Mesothelial cell of epicardium (in vitro differentiated cells): ENCODE results near the gene ARHGAP42. TPM values are rescaled to one million over a fixed set of nuclear protein-coding genes. Genes with fewer than 3 reads are reported as not detected.

Experiments
- DNase-seq, 2 experiments: peaks; one replicate each; pipeline ENCODE4 v3.0.0; 2021; ENCODE audit warnings: low spot score in 2 of 2; ENCODE audit not compliant: unreplicated experiment in 2 of 2
- H3K27ac Mint-ChIP-seq: 2 replicates; pipeline ENCODE4 v1.8.0; 2021; ENCODE audit warnings: mixed read lengths
- H3K27me3 Mint-ChIP-seq: 2 replicates; pipeline ENCODE4 v1.8.0; 2021; ENCODE audit warnings: low read depth, mixed read lengths
- H3K36me3 Mint-ChIP-seq: 2 replicates; pipeline ENCODE4 v1.8.0; 2021; ENCODE audit warnings: mixed read lengths
- H3K4me1 Mint-ChIP-seq: 2 replicates; pipeline ENCODE4 v1.8.0; 2021; ENCODE audit warnings: mixed read lengths
- H3K4me3 Mint-ChIP-seq: 2 replicates; pipeline ENCODE4 v1.8.0; 2021; ENCODE audit warnings: mild to moderate bottlenecking, moderate library complexity, mixed read lengths
- H3K9me3 Mint-ChIP-seq: 2 replicates; pipeline ENCODE4 v1.8.0; 2021; ENCODE audit warnings: mixed read lengths
- CTCF ChIP-seq: fragments of 200-600 bp; sonication (generic); IDR thresholded peaks from one replicate; pipeline ENCODE4 v1.5.0; 2021; ENCODE audit warnings: antibody characterized with exemption; ENCODE audit not compliant: unreplicated experiment
- total RNA-seq: library from RNA; stranded (reverse); gene quantifications from 3 replicates; pipeline ENCODE4 v1.2.1, GENCODE V29; 2021

The ARHGAP42 gene
- total RNA-seq, 1 donor from 2014 or later, result 19.4 TPM

DNA sequence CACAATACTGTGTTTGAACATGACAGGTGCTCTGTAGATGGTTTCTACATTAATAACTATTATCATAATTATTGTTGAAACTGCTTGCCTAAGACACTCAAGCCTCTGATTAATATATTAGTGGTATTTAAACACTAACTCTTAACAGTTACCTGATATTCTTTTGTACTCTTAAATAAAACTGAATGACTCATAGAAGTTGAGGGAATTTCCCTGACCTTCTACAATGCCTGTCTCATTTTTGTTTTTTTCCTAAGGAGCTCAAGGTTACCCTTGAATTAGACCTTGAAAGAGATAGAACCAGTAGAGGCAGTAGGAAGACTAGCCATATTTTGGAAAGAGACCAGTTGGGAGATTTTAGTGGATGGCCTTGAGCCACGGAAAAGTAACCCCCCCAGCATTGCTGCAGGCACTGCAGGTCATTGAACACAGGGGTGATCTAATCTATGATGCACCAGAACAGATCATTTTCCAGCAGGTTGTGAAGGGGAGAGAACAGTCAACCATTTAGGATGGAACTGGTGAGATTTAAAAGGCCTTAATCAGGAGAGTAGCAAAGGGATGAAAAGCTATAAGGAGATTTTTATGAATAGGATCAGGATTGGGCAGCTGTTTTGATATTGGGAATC is 294.2 kb downstream of the ARHGAP42 start:
- no peak for TF ChIP-seq CTCF
- Mint-ChIP-seq H3K4me3 (no peak overlapping the region), H3K4me1 (no peaks in the 10 kb centered on the region), H3K27ac (no peak overlapping the region), H3K9me3 (no peaks in the 10 kb centered on the region), H3K27me3 (no peaks in the 10 kb centered on the region), H3K36me3 (peaks cover 6% of the 10 kb centered on the region)
- no peak for DNase-seq

DNA sequence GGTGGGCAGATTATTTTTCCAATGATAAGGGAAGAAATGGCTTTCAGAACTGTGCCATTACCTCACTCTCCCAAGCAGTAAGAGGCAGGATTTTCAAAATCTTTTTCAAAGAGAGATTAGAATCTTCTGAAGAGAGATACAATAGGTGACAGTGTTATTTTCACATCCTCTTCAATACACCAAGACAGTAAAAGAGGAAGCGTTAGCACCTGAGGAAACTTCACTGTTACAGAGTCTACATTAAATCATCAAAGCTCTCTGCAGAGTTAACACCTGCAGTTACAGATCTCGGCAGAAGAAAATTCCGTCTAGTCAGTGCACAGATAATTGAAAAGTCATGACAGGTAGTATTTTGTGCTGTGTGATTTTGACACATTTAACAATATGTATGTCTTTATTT is 297.6 kb downstream of the ARHGAP42 start:
- no peak overlapping the region for H3K27ac Mint-ChIP-seq
- DNase-seq, result no peak
- H3K4me1 Mint-ChIP-seq, result no peaks in the 10 kb centered on the region
- peaks cover 7% of the 10 kb centered on the region for H3K36me3 Mint-ChIP-seq
- no peak overlapping the region for H3K4me3 Mint-ChIP-seq
- TF ChIP-seq CTCF, result no peak
- H3K9me3 Mint-ChIP-seq, result no peaks in the 10 kb centered on the region
- H3K27me3 Mint-ChIP-seq, result no peaks in the 10 kb centered on the region

- Mint-ChIP-seq H3K36me3 (peaks cover 6% of the 10 kb centered on the region), H3K9me3 (no peaks in the 10 kb centered on the region), H3K4me1 (peaks cover 4% of the 10 kb centered on the region), H3K27ac (no peak overlapping the region), H3K27me3 (no peaks in the 10 kb centered on the region), H3K4me3 (no peak overlapping the region)
- DNase-seq, result no peak
- TF ChIP-seq CTCF, result no peak
These were observed 303.8 kb downstream of the ARHGAP42 start for GRCh38 chr11:100990931-100991330.

- Mint-ChIP-seq H3K27me3 (no peaks in the 10 kb centered on the region), H3K36me3 (peaks cover 3% of the 10 kb centered on the region), H3K4me3 (no peak overlapping the region), H3K9me3 (no peaks in the 10 kb centered on the region), H3K27ac (peak overlapping the region; percentile 13), H3K4me1 (peaks cover 4% of the 10 kb centered on the region)
- DNase-seq, result no peak
- TF ChIP-seq CTCF, result no peak
These were observed 304.5 kb downstream of the ARHGAP42 start for GRCh38 chr11:100991541-100991940.

- Mint-ChIP-seq H3K4me3 (no peak overlapping the region), H3K27ac (no peak overlapping the region), H3K9me3 (no peaks in the 10 kb centered on the region), H3K27me3 (no peaks in the 10 kb centered on the region), H3K4me1 (peaks cover 4% of the 10 kb centered on the region), H3K36me3 (no peaks in the 10 kb centered on the region)
- DNase-seq, result no peak
- TF ChIP-seq CTCF, result no peak
These were observed 307.9 kb downstream of the ARHGAP42 start for GRCh38 chr11:100994966-100995365.

GRCh38 chr11:100999756-101000155 is 312.7 kb downstream of the ARHGAP42 start:
- no peak overlapping the region for H3K4me3 Mint-ChIP-seq
- H3K4me1 Mint-ChIP-seq, result no peaks in the 10 kb centered on the region
- no peaks in the 10 kb centered on the region for H3K36me3 Mint-ChIP-seq
- no peak for TF ChIP-seq CTCF
- DNase-seq, result no peak
- H3K9me3 Mint-ChIP-seq, result no peaks in the 10 kb centered on the region
- peaks cover 2% of the 10 kb centered on the region for H3K27me3 Mint-ChIP-seq
- H3K27ac Mint-ChIP-seq, result no peak overlapping the region
